H9 (cell line): Measurements from ENCODE around the gene AFAP1L1. TPM values are rescaled to one million over a fixed set of nuclear protein-coding genes. Genes with fewer than 3 reads are reported as not detected.

ENCODE experiments used
- DNase-seq: peaks from one replicate; pipeline ENCODE4 v3.0.0-alpha.2; 2017
- H2AFZ ChIP-seq: one replicate; pipeline ENCODE4 v1.6.1; 2013; ENCODE audit warnings: mild to moderate bottlenecking, low read length, control low read depth, moderate library complexity
- H2AK5ac ChIP-seq: 2 replicates; pipeline ENCODE4 v1.6.1; 2013; ENCODE audit warnings: low read length, control low read depth, mixed read lengths; ENCODE audit not compliant: insufficient read length
- H2BK120ac ChIP-seq: one replicate; pipeline ENCODE4 v1.6.1; 2013; ENCODE audit warnings: low read depth, mild to moderate bottlenecking, low read length, control low read depth, inconsistent platforms; ENCODE audit not compliant: poor library complexity, severe bottlenecking
- H2BK12ac ChIP-seq: 2 replicates; pipeline ENCODE4 v1.6.1; 2013; ENCODE audit warnings: low read length, control low read depth, mixed read lengths, low read depth; ENCODE audit not compliant: insufficient read length
- H2BK15ac ChIP-seq: 2 replicates; pipeline ENCODE4 v1.6.1; 2013; ENCODE audit warnings: low read depth, low read length, control low read depth
- H2BK20ac ChIP-seq: one replicate; pipeline ENCODE4 v1.6.1; 2013; ENCODE audit warnings: low read depth, mild to moderate bottlenecking, low read length, control low read depth, inconsistent platforms; ENCODE audit not compliant: poor library complexity, severe bottlenecking
- H2BK5ac ChIP-seq: 2 replicates; pipeline ENCODE4 v1.6.1; 2013; ENCODE audit warnings: low read length, control low read depth, mixed read lengths; ENCODE audit not compliant: insufficient read length
- H3K14ac ChIP-seq: 2 replicates; pipeline ENCODE4 v1.6.1; 2013; ENCODE audit warnings: low read length, control low read depth; ENCODE audit not compliant: insufficient read depth
- H3K18ac ChIP-seq: 2 replicates; pipeline ENCODE4 v1.6.1; 2013; ENCODE audit warnings: low read depth, mild to moderate bottlenecking, mixed read lengths, low read length, control low read depth; ENCODE audit not compliant: insufficient read length
- H3K23ac ChIP-seq: 2 replicates; pipeline ENCODE4 v1.6.1; 2013; ENCODE audit warnings: low read length, control low read depth, mixed read lengths, low read depth; ENCODE audit not compliant: insufficient read length
- H3K23me2 ChIP-seq: 2 replicates; pipeline ENCODE4 v1.6.1; 2013; ENCODE audit warnings: low read depth, mild to moderate bottlenecking, mixed read lengths, low read length, control low read depth; ENCODE audit not compliant: insufficient read length, poor library complexity, severe bottlenecking
- H3K27ac ChIP-seq: 2 replicates; pipeline ENCODE4 v1.5.1; 2013; ENCODE audit warnings: low read length, control low read depth, mixed read lengths, low read depth; ENCODE audit not compliant: insufficient read length
- H3K27me3 ChIP-seq: 2 replicates; pipeline ENCODE4 v1.6.1; 2013; ENCODE audit warnings: low read length, control low read depth, inconsistent platforms; ENCODE audit not compliant: insufficient read depth
- H3K4ac ChIP-seq: 2 replicates; pipeline ENCODE4 v1.6.1; 2013; ENCODE audit warnings: low read depth, mild to moderate bottlenecking, control low read depth, inconsistent platforms, low read length, moderate library complexity
- H3K4me1 ChIP-seq: 2 replicates; pipeline ENCODE4 v1.6.1; 2013; ENCODE audit warnings: low read length, control low read depth, inconsistent platforms; ENCODE audit not compliant: insufficient read depth
- H3K4me2 ChIP-seq: 2 replicates; pipeline ENCODE4 v1.6.1; 2013; ENCODE audit warnings: low read length, control low read depth, mixed read lengths; ENCODE audit not compliant: insufficient read length, insufficient read depth
- H3K56ac ChIP-seq: 2 replicates; pipeline ENCODE4 v1.6.1; 2013; ENCODE audit warnings: low read depth, mild to moderate bottlenecking, mixed read lengths, low read length, control low read depth; ENCODE audit not compliant: insufficient read length
- H3K79me1 ChIP-seq: 2 replicates; pipeline ENCODE4 v1.6.1; 2013; ENCODE audit warnings: low read depth, mild to moderate bottlenecking, moderate library complexity, low read length, control low read depth, inconsistent platforms; ENCODE audit not compliant: insufficient read depth, poor library complexity, severe bottlenecking
- H3K79me2 ChIP-seq: 2 replicates; pipeline ENCODE4 v1.6.1; 2013; ENCODE audit warnings: low read length, control low read depth, inconsistent platforms; ENCODE audit not compliant: insufficient read depth
- H3K9ac ChIP-seq: 2 replicates; pipeline ENCODE4 v1.6.1; 2013; ENCODE audit warnings: low read length, control low read depth, mixed read lengths; ENCODE audit not compliant: insufficient read length; ENCODE audit errors: extremely low read depth
- H3K9me3 ChIP-seq: one replicate; pipeline ENCODE4 v1.6.1; 2013; ENCODE audit warnings: low read depth, low read length, inconsistent platforms; ENCODE audit not compliant: control insufficient read depth
- H3T11ph ChIP-seq: one replicate; pipeline ENCODE4 v1.6.1; 2013; ENCODE audit warnings: mild to moderate bottlenecking, low read length, control low read depth, inconsistent platforms
- H4K20me1 ChIP-seq: one replicate; pipeline ENCODE4 v1.6.1; 2013; ENCODE audit not compliant: control insufficient read depth, insufficient read length, insufficient read depth
- H4K5ac ChIP-seq: 2 replicates; pipeline ENCODE4 v1.6.1; 2013; ENCODE audit warnings: low read depth, mild to moderate bottlenecking, mixed read lengths, low read length, control low read depth; ENCODE audit not compliant: insufficient read length
- H4K8ac ChIP-seq: replicated peaks from 2 replicates; pipeline ENCODE4 v1.6.1; 2013; ENCODE audit warnings: low read length, control low read depth, mixed read lengths, low read depth; ENCODE audit not compliant: insufficient read length
- H4K91ac ChIP-seq: 2 replicates; pipeline ENCODE4 v1.6.1; 2013; ENCODE audit warnings: low read depth, mild to moderate bottlenecking, moderate library complexity, mixed read lengths, low read length, control low read depth; ENCODE audit not compliant: insufficient read length
- H3K27ac Mint-ChIP-seq, 3 experiments: 2 replicates in 2 of 3; 3 replicates in 1 of 3; pipeline ENCODE4 v1.8.0; 2020 to 2021; ENCODE audit warnings: mixed read lengths in 3 of 3, mild to moderate bottlenecking in 1 of 3, moderate library complexity in 1 of 3
- H3K27me3 Mint-ChIP-seq: 2 replicates; pipeline ENCODE4 v1.8.0; 2021; ENCODE audit warnings: low read depth, mild to moderate bottlenecking, moderate library complexity, mixed read lengths
- H3K36me3 Mint-ChIP-seq, 3 experiments: 2 replicates in 2 of 3; 3 replicates in 1 of 3; pipeline ENCODE4 v1.8.0; 2020 to 2021; ENCODE audit warnings: low read depth in 3 of 3, mixed read lengths in 3 of 3; ENCODE audit not compliant: insufficient read depth in 1 of 3
- H3K4me1 Mint-ChIP-seq, 2 experiments: 2 replicates each; pipeline ENCODE4 v1.8.0; 2020; ENCODE audit warnings: mixed read lengths in 2 of 2
- H3K4me3 Mint-ChIP-seq, 2 experiments: 2 replicates in 1 of 2; 3 replicates in 1 of 2; pipeline ENCODE4 v1.8.0; 2020 to 2021; ENCODE audit warnings: mild to moderate bottlenecking in 2 of 2, mixed read lengths in 2 of 2, moderate library complexity in 1 of 2
- H3K9me3 Mint-ChIP-seq, 2 experiments: 2 replicates in 1 of 2; 3 replicates in 1 of 2; pipeline ENCODE4 v1.8.0; 2020; ENCODE audit warnings: mild to moderate bottlenecking in 2 of 2, mixed read lengths in 2 of 2, moderate library complexity in 1 of 2
- WGBS: extraction: QIAGEN DNeasy Blood & Tissue Kit; methylation state at CpG from one replicate; pipeline ENCODE4 v1.1.7; 2013; ENCODE audit warnings: missing lambda C conversion rate, low lambda C conversion rate, mixed read lengths; ENCODE audit not compliant: insufficient read length; ENCODE audit errors: extremely low coverage; 5-methylcytosine and 5-hydroxymethylcytosine counted together
- total RNA-seq: library from RNA; stranded (reverse); gene quantifications from 2 replicates; pipeline ENCODE4 v1.2.1, GENCODE V29; 2021
- TF ChIP-seq, protein P1 (sequence below): fragments of 200-600 bp; sonication (generic); conservative IDR thresholded peaks from 3 replicates; pipeline ENCODE4 v1.8.0; 2021; ENCODE audit warnings: antibody characterized with exemption, mild to moderate bottlenecking

The AFAP1L1 gene
- total RNA-seq, 1 experiment from 2014 or later: 1.8 TPM

DNA sequence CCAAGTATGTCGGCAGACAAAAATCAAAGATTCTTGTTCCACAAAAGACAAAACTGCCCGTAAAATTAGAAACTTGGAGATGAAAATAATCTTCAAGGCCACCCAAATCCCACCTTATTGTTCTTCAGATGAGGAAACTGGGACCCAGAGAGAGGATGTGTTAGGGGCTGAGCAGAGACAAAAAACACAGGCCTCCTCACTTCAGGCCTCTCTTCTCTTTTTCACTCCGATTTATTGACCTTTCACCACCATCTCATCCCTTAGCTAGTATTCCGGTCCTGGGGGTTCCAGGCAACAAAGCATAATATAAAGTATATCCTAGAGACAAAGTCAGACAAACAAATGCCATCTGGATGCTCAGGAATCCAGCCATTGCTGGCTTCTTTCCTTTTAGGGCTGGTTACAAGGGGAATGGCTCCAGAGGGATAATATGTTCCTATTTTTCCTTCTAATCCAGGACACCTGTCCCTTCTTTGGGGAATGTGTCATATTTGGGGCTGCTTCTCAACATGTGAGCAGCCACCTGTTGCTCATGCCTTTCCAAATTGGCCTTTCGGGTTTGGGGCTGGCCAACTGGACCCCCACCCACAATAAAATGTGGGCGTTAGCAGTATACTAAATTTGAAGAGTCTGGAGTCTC is 42.2 kb upstream of the AFAP1L1 start:
- Histone ChIP-seq H4K91ac (no peak overlapping the region), H2BK5ac (no peak overlapping the region), H3K27me3 (no peaks in the 10 kb centered on the region), H2BK15ac (no peak overlapping the region), H4K8ac (no peak overlapping the region), H3K4ac (no peak overlapping the region), H4K20me1 (no peaks in the 10 kb centered on the region), H3K14ac (no peak overlapping the region), H2AK5ac (no peak overlapping the region), H2BK12ac (no peak overlapping the region), H2AFZ (no peak overlapping the region), H2BK20ac (no peak overlapping the region), H3K4me2 (no peak overlapping the region), H3K23ac (no peak overlapping the region), H3K9me3 (no peaks in the 10 kb centered on the region), H3K23me2 (no peaks in the 10 kb centered on the region), H3K4me1 (peaks cover 3% of the 10 kb centered on the region), H3K18ac (no peak overlapping the region), H4K5ac (no peak overlapping the region), H2BK120ac (no peak overlapping the region), H3K9ac (no peak overlapping the region), H3K27ac (no peak overlapping the region), H3T11ph (no peak overlapping the region), H3K79me1 (no peaks in the 10 kb centered on the region), H3K79me2 (no peaks in the 10 kb centered on the region), H3K56ac (no peak overlapping the region)
- H3K27ac Mint-ChIP-seq: no peak overlapping the region
- TF ChIP-seq, protein P1, sequence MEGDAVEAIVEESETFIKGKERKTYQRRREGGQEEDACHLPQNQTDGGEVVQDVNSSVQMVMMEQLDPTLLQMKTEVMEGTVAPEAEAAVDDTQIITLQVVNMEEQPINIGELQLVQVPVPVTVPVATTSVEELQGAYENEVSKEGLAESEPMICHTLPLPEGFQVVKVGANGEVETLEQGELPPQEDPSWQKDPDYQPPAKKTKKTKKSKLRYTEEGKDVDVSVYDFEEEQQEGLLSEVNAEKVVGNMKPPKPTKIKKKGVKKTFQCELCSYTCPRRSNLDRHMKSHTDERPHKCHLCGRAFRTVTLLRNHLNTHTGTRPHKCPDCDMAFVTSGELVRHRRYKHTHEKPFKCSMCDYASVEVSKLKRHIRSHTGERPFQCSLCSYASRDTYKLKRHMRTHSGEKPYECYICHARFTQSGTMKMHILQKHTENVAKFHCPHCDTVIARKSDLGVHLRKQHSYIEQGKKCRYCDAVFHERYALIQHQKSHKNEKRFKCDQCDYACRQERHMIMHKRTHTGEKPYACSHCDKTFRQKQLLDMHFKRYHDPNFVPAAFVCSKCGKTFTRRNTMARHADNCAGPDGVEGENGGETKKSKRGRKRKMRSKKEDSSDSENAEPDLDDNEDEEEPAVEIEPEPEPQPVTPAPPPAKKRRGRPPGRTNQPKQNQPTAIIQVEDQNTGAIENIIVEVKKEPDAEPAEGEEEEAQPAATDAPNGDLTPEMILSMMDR: no peak; the same call in 2 of the 3 replicates
- DNase-seq: no peak
- peaks cover 3% of the 10 kb centered on the region for H3K27me3 Mint-ChIP-seq
- no peak overlapping the region for H3K4me3 Mint-ChIP-seq
- no peaks in the 10 kb centered on the region for H3K9me3 Mint-ChIP-seq
- peaks cover 4 to 6% of the 10 kb centered on the region in 2 experiments for H3K4me1 Mint-ChIP-seq
- WGBS: no CpG with 5 or more reads among the region's 6 CpGs
- H3K36me3 Mint-ChIP-seq: no peaks in the 10 kb centered on the region
